HepG2 (cell line): ENCODE measurements around the gene ADPRH. TPM values are rescaled to one million over a fixed set of nuclear protein-coding genes. Genes with fewer than 3 reads are reported as not detected.

Source experiments
- ATAC-seq: fragments of 200-7000 bp; cut with Tn5 transposase; 3 replicates; pipeline ENCODE4 v1.9.1; 2020; ENCODE audit warnings: mild to moderate bottlenecking, moderate library complexity
- BruUV-seq: library from RNA; stranded (reverse); fragments of 400-500 nt; replicated peaks from 2 replicates; lab custom pipeline; 2021; lab: Mats Ljungman, UMichigan
- CTCF ChIA-PET: fragments of 300-600 bp; formaldehyde crosslinking; extraction: SDS; loops from one replicate; lab custom pipeline; 2021; ENCODE audit warnings: low total read pairs, inconsistent platforms, low intra/inter-chr PET ratio; lab: Yijun Ruan, JAX
- POLR2A ChIA-PET: fragments of 350-600 bp; sonication (Branson Sonifier 250); formaldehyde crosslinking; loops from one replicate; lab custom pipeline; 2020; ENCODE audit warnings: antibody characterized with exemption, inconsistent platforms; lab: Yijun Ruan, JAX
- DNase-seq: peaks from one replicate; pipeline ENCODE4 v3.0.0-alpha.2; 2015; ENCODE audit warnings: low spot score
- FAIRE-seq: peaks from 3 replicates; lab custom pipeline; 2011; peaks lifted over from hg19 to GRCh38; lab: Jason Lieb, UNC
- H2AFZ ChIP-seq: one replicate; pipeline ENCODE4 v1.6.1; 2011; ENCODE audit warnings: low read length, inconsistent platforms
- H3K27ac ChIP-seq: fragments of 300-600 bp; 3 replicates; pipeline ENCODE4 v1.8.0; 2011; ENCODE audit warnings: mixed run types, mild to moderate bottlenecking, mixed read lengths, low read length, inconsistent platforms; ENCODE audit not compliant: insufficient read depth; ENCODE audit errors: extremely low read length
- H3K27me3 ChIP-seq, 2 experiments: fragments of 200-600 bp in 1 of 2; 2 replicates in 1 of 2; 3 replicates in 1 of 2; pipeline versions ENCODE4 v1.6.0 to v1.8.0; 2011; ENCODE audit warnings: low read length in 2 of 2, mild to moderate bottlenecking in 2 of 2, moderate library complexity in 2 of 2, inconsistent platforms in 1 of 2; ENCODE audit not compliant: insufficient read depth in 2 of 2, control insufficient read depth in 1 of 2
- H3K36me3 ChIP-seq, 2 experiments: fragments of 200-600 bp in 1 of 2; replicated peaks in 1 of 2; 2 replicates in 1 of 2; 3 replicates in 1 of 2; pipeline versions ENCODE4 v1.5.1 to v1.8.0; 2011; ENCODE audit warnings: low read length in 2 of 2, inconsistent platforms in 1 of 2; ENCODE audit not compliant: insufficient read depth in 2 of 2, control insufficient read depth in 1 of 2
- H3K4me1 ChIP-seq: 2 replicates; pipeline ENCODE4 v1.5.1; 2012; ENCODE audit warnings: low read length, inconsistent platforms; ENCODE audit not compliant: insufficient read depth
- H3K4me2 ChIP-seq: 2 replicates; pipeline ENCODE4 v1.6.0; 2011; ENCODE audit warnings: low read depth, low read length, inconsistent platforms
- H3K4me3 ChIP-seq, 3 experiments: fragments of 200-600 bp in 1 of 3; sonication (generic), shearing (Covaris generic) in 1 of 3; replicated peaks in 1 of 3; 2 replicates each; pipeline ENCODE4 v1.5.1; 2011 to 2016; ENCODE audit warnings: low read length in 3 of 3, inconsistent platforms in 2 of 3, low read depth in 2 of 3, mild to moderate bottlenecking in 2 of 3, control low read depth in 1 of 3, mixed read lengths in 1 of 3; ENCODE audit not compliant: insufficient read depth in 1 of 3
- H3K79me2 ChIP-seq: one replicate; pipeline ENCODE4 v1.6.1; 2011; ENCODE audit warnings: low read length, inconsistent platforms; ENCODE audit not compliant: insufficient read depth
- H3K9ac ChIP-seq: 2 replicates; pipeline ENCODE4 v1.6.0; 2011; ENCODE audit warnings: mild to moderate bottlenecking, low read depth, low read length, inconsistent platforms; ENCODE audit not compliant: insufficient read depth
- H3K9me3 ChIP-seq: 2 replicates; pipeline ENCODE4 v1.5.1; 2012; ENCODE audit warnings: mild to moderate bottlenecking, low read length
- H4K20me1 ChIP-seq: 2 replicates; pipeline ENCODE4 v1.6.0; 2011; ENCODE audit warnings: inconsistent platforms, mild to moderate bottlenecking, low read length, moderate library complexity; ENCODE audit not compliant: insufficient read depth
- ARNT ChIP-seq: fragments of 450-650 bp; IDR thresholded peaks from 2 replicates; pipeline ENCODE4 v1.6.1; 2017
- CBX2 ChIP-seq, 2 experiments: fragments of 200-600 bp in 1 of 2; sonication (generic); formaldehyde crosslinking in 1 of 2; IDR thresholded peaks; 2 replicates each; pipeline versions ENCODE4 v1.7.0 to v1.8.1; 2018 to 2022; ENCODE audit warnings: low read depth in 2 of 2, low read length in 1 of 2, mild to moderate bottlenecking in 1 of 2, missing genetic modification reagents in 1 of 2
- MED1 ChIP-seq: sonication (generic); formaldehyde crosslinking; IDR thresholded peaks from 2 replicates; pipeline ENCODE4 v1.4.0; 2020; ENCODE audit warnings: missing genetic modification reagents
- MTA1 ChIP-seq: sonication (generic); formaldehyde crosslinking; IDR thresholded peaks from 2 replicates; pipeline ENCODE4 v1.4.0; 2020; ENCODE audit warnings: missing genetic modification reagents, mild to moderate bottlenecking, borderline replicate concordance
- NONO ChIP-seq, 2 experiments: fragments of 450-650 bp in 1 of 2; sonication (generic) in 1 of 2; formaldehyde crosslinking in 1 of 2; IDR thresholded peaks in 1 of 2; conservative IDR thresholded peaks in 1 of 2; 2 replicates each; pipeline versions ENCODE4 v1.6.1 to v1.8.0; 2017 to 2022; ENCODE audit warnings: mild to moderate bottlenecking in 1 of 2, missing genetic modification reagents in 1 of 2, moderate library complexity in 1 of 2
- RELA ChIP-seq: sonication (generic); formaldehyde crosslinking; IDR thresholded peaks from 2 replicates; pipeline ENCODE4 v1.4.0; 2020; ENCODE audit warnings: missing genetic modification reagents
- SAP130 ChIP-seq: IDR thresholded peaks from 2 replicates; pipeline ENCODE4 v1.6.1; 2016; ENCODE audit warnings: low read depth
- SNAPC2 ChIP-seq: sonication (generic); formaldehyde crosslinking; IDR thresholded peaks from 2 replicates; pipeline ENCODE4 v1.8.1; 2022; ENCODE audit warnings: mild to moderate bottlenecking, missing genetic modification reagents
- ZNF329 ChIP-seq: sonication (generic); formaldehyde crosslinking; IDR thresholded peaks from 2 replicates; pipeline ENCODE4 v1.9.0; 2021; ENCODE audit warnings: low read depth, mild to moderate bottlenecking, missing genetic modification reagents
- ZNF335 ChIP-seq: sonication (generic); formaldehyde crosslinking; IDR thresholded peaks from 2 replicates; pipeline ENCODE4 v1.4.0; 2020; ENCODE audit warnings: missing genetic modification reagents
- ZZZ3 ChIP-seq: sonication (generic); formaldehyde crosslinking; IDR thresholded peaks from 2 replicates; pipeline ENCODE4 v1.4.0; 2020; ENCODE audit warnings: missing genetic modification reagents, mild to moderate bottlenecking, borderline replicate concordance
- in situ Hi-C: cut with HindIII; loops from 2 replicates; pipeline ENCODE4 v1.10.0; 2017; ENCODE audit warnings: low pct_unique_long_range_greater_than_20kb; ENCODE audit not compliant: extremely low pct_ligation_motif_present
- intact Hi-C: fragments of 100-400 bp; cut with micrococcal nuclease; formaldehyde crosslinking; loops from one replicate; pipeline ENCODE4 v1.10.0; 2022; ENCODE audit not compliant: unreplicated experiment
- polyA plus RNA-seq, 8 experiments: library from polyadenylated mRNA; depleted of rRNA in 3 of 8; stranded (reverse) in 7 of 8; unstranded in 1 of 8; fragments of >200 nt; fragmentation: Illumina TruSeq in 4 of 8; extraction: Trizol in 4 of 8; gene quantifications; 2 replicates each; pipeline versions ENCODE4 v1.2.1 to v1.2.3, GENCODE V29; 2011 to 2016; ENCODE audit warnings: low read depth in 4 of 8, missing spikeins in 1 of 8, mixed read lengths in 1 of 8; ENCODE audit not compliant: insufficient read depth in 1 of 8
- total RNA-seq, 5 experiments: library from RNA; depleted of rRNA; stranded (reverse); fragments of >200 nt; fragmentation: Illumina TruSeq; extraction: Trizol; gene quantifications; 2 replicates each; pipeline ENCODE4 v1.2.3, GENCODE V29; 2016; ENCODE audit warnings: low read depth in 1 of 5
- TF ChIP-seq, protein P1 (sequence below): sonication (generic); formaldehyde crosslinking; IDR thresholded peaks from 2 replicates; pipeline ENCODE4 v1.4.0; 2020; ENCODE audit warnings: missing genetic modification reagents
- TF ChIP-seq, protein P2 (sequence below): sonication (generic); formaldehyde crosslinking; IDR thresholded peaks from 2 replicates; pipeline ENCODE4 v1.4.0; 2020; ENCODE audit warnings: missing genetic modification reagents
- TF ChIP-seq, protein P3 (sequence below): sonication (generic); formaldehyde crosslinking; IDR thresholded peaks from 2 replicates; pipeline ENCODE4 v1.5.0; 2020; ENCODE audit warnings: missing genetic modification reagents

Gene ADPRH
- total and polyA plus RNA-seq, 2 of the 13 experiments (the other 11 are each of a cell fraction or from before 2014, with no cell fraction given), result 0.01 to 0.15 TPM

DNA sequence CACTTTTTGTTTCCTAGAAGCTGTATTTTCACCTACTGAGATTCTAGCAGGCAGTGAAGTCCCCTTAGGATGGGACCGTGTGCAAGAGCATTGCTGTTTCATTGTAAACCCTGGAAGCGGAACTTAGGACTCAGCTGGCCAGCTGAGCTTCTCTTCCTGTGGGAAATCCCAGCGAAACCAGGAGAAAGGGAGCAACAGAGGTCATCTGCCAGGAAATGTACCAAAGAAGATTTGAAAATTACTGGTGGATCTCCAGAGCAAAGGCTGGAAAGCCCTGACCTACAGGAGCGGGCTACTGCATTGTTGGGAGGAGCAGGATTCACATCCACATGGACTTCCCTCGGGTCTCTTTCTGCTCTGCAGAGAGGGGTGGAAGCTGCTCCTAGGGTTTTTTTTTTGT is 7.6 kb upstream of the ADPRH start (continued):
- TF ChIP-seq, protein P1, sequence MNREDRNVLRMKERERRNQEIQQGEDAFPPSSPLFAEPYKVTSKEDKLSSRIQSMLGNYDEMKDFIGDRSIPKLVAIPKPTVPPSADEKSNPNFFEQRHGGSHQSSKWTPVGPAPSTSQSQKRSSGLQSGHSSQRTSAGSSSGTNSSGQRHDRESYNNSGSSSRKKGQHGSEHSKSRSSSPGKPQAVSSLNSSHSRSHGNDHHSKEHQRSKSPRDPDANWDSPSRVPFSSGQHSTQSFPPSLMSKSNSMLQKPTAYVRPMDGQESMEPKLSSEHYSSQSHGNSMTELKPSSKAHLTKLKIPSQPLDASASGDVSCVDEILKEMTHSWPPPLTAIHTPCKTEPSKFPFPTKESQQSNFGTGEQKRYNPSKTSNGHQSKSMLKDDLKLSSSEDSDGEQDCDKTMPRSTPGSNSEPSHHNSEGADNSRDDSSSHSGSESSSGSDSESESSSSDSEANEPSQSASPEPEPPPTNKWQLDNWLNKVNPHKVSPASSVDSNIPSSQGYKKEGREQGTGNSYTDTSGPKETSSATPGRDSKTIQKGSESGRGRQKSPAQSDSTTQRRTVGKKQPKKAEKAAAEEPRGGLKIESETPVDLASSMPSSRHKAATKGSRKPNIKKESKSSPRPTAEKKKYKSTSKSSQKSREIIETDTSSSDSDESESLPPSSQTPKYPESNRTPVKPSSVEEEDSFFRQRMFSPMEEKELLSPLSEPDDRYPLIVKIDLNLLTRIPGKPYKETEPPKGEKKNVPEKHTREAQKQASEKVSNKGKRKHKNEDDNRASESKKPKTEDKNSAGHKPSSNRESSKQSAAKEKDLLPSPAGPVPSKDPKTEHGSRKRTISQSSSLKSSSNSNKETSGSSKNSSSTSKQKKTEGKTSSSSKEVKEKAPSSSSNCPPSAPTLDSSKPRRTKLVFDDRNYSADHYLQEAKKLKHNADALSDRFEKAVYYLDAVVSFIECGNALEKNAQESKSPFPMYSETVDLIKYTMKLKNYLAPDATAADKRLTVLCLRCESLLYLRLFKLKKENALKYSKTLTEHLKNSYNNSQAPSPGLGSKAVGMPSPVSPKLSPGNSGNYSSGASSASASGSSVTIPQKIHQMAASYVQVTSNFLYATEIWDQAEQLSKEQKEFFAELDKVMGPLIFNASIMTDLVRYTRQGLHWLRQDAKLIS (CRISPR knock-in tag), result no peak
- TF ChIP-seq ZNF329 (CRISPR knock-in tag), result no peak
- no peak for TF ChIP-seq ZZZ3
- no peak for TF ChIP-seq SNAPC2 (CRISPR knock-in tag)
- no peak for TF ChIP-seq MTA1 (CRISPR knock-in tag)
- TF ChIP-seq MED1 (CRISPR knock-in tag), result no peak

DNA sequence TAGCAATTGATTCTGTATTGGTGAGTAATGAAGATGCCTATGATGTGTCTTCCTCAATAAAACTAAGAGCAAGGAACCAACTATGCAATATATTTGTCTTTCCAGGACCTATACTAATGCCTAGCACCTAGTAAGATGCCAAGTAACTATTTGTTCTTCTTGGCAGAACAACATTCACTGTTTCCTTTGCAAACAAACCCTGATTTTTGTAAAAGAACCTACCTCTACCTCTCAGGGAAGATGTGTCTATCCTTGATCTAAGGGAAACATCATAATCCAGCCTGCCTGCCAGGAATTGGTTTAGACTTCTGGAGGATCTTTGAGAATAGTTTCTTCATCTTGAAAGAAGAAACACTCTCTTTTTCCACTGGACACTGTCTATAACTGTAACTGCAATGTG is 3.8 kb upstream of the ADPRH start:
- in situ Hi-C loops, result no loop called here
- H3K79me2 ChIP-seq, result no peaks in the 10 kb centered on the region
- no peaks in the 10 kb centered on the region for H3K36me3 ChIP-seq
- BruUV-seq, result no TSS peak
- ChIA-PET POLR2A (no interaction called here), CTCF (no interaction called here)
- DNase-seq (no peak), ATAC-seq (no peak)
- no peaks in the 10 kb centered on the region for H3K9me3 ChIP-seq
- H3K9ac ChIP-seq, result no peak overlapping the region
- intact Hi-C loops, result no loop called here
- H3K4me2 ChIP-seq, result no peak overlapping the region
- no peak overlapping the region for H3K27ac ChIP-seq
- no peaks in the 10 kb centered on the region for H3K4me1 ChIP-seq
- no peak overlapping the region for H2AFZ ChIP-seq
- no peak overlapping the region for H3K4me3 ChIP-seq
- H4K20me1 ChIP-seq, result no peaks in the 10 kb centered on the region
- H3K27me3 ChIP-seq, result peaks cover 0 to 4% of the 10 kb centered on the region in 2 experiments; a peak in 3 of 5 replicates
- TF ChIP-seq, protein P2, sequence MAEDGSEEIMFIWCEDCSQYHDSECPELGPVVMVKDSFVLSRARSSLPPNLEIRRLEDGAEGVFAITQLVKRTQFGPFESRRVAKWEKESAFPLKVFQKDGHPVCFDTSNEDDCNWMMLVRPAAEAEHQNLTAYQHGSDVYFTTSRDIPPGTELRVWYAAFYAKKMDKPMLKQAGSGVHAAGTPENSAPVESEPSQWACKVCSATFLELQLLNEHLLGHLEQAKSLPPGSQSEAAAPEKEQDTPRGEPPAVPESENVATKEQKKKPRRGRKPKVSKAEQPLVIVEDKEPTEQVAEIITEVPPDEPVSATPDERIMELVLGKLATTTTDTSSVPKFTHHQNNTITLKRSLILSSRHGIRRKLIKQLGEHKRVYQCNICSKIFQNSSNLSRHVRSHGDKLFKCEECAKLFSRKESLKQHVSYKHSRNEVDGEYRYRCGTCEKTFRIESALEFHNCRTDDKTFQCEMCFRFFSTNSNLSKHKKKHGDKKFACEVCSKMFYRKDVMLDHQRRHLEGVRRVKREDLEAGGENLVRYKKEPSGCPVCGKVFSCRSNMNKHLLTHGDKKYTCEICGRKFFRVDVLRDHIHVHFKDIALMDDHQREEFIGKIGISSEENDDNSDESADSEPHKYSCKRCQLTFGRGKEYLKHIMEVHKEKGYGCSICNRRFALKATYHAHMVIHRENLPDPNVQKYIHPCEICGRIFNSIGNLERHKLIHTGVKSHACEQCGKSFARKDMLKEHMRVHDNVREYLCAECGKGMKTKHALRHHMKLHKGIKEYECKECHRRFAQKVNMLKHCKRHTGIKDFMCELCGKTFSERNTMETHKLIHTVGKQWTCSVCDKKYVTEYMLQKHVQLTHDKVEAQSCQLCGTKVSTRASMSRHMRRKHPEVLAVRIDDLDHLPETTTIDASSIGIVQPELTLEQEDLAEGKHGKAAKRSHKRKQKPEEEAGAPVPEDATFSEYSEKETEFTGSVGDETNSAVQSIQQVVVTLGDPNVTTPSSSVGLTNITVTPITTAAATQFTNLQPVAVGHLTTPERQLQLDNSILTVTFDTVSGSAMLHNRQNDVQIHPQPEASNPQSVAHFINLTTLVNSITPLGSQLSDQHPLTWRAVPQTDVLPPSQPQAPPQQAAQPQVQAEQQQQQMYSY (CRISPR knock-in tag), result no peak
- TF ChIP-seq CBX2 (IDR thresholded peaks at IDR 0.05; ENCODE audit: low read depth, low read length) (no peak), CBX2 (CRISPR knock-in tag; IDR thresholded peaks at IDR 0.05; ENCODE audit: low read depth) (no peak), ZNF329 (CRISPR knock-in tag) (no peak), ARNT (no peak), ZNF335 (CRISPR knock-in tag) (no peak), NONO (IDR thresholded peaks at IDR 0.05) (no peak), NONO (CRISPR knock-in tag; conservative IDR thresholded peaks at IDR 0.05) (no peak), RELA (CRISPR knock-in tag) (no peak), SAP130 (CRISPR knock-in tag) (no peak)
- TF ChIP-seq, protein P3, sequence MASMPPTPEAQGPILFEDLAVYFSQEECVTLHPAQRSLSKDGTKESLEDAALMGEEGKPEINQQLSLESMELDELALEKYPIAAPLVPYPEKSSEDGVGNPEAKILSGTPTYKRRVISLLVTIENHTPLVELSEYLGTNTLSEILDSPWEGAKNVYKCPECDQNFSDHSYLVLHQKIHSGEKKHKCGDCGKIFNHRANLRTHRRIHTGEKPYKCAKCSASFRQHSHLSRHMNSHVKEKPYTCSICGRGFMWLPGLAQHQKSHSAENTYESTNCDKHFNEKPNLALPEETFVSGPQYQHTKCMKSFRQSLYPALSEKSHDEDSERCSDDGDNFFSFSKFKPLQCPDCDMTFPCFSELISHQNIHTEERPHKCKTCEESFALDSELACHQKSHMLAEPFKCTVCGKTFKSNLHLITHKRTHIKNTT, result no peak
- TF ChIP-seq, all 625 proteins: peak for 0
- FAIRE-seq, result no peak
